ENCODE results near the gene INPP5A.

Gene INPP5A

GRCh38 chr10:132576671-132577349 lies 39.2 kb downstream of the INPP5A start:
- no peak overlapping the region for H3K27ac ChIP-seq

GRCh38 chr10:132577350-132578003 lies 39.9 kb downstream of the INPP5A start:
- H3K27ac ChIP-seq: no peak overlapping the region

More at GRCh38 chr10:132576671-132577349, 39.2 kb downstream of the INPP5A start:
- no peak for DNase-seq (ENCODE audit: low read depth, low spot score)

GRCh38 chr10:132578287-132578951 lies 40.8 kb downstream of the INPP5A start:
- H3K27ac ChIP-seq: no peak overlapping the region
- DNase-seq (ENCODE audit: low read depth, low spot score): no peak

More at GRCh38 chr10:132577350-132578003, 39.9 kb downstream of the INPP5A start:
- DNase-seq (ENCODE audit: low read depth, low spot score): no peak

GRCh38 chr10:132579027-132579859 lies 41.7 kb downstream of the INPP5A start:
- H3K27ac ChIP-seq: no peak overlapping the region
- DNase-seq (ENCODE audit: low read depth, low spot score): no peak

GRCh38 chr10:132580143-132580542 lies 42.6 kb downstream of the INPP5A start:
- DNase-seq (ENCODE audit: low read depth, low spot score): no peak
- H3K27ac ChIP-seq: no peak overlapping the region

- no peak for DNase-seq (ENCODE audit: low read depth, low spot score)
- H3K27ac ChIP-seq: no peak overlapping the region
Observed at GRCh38 chr10:132580617-132581016, 43.0 kb downstream of the INPP5A start.

DNA sequence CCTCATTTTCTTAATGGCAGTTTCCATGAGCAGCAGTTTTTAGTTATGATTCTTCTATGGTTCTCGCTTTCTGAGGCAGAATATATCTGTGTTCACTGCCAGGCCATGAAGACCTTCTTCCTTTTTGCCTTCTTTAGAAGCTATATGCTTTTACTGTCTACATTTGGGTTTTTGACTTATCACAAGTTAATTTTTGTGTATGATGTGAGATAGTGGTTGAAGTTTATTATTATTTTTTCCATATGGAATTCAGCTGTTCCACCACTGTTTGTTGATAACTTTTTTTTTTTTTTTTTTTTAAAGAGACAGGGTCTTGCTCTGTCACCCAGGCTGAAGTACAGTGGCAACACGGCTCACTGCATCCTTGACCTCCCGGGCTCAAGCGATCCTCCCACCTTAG lies 44.5 kb downstream of the INPP5A start:
- no peak for DNase-seq (ENCODE audit: low read depth, low spot score)
- no peak overlapping the region for H3K27ac ChIP-seq

DNA sequence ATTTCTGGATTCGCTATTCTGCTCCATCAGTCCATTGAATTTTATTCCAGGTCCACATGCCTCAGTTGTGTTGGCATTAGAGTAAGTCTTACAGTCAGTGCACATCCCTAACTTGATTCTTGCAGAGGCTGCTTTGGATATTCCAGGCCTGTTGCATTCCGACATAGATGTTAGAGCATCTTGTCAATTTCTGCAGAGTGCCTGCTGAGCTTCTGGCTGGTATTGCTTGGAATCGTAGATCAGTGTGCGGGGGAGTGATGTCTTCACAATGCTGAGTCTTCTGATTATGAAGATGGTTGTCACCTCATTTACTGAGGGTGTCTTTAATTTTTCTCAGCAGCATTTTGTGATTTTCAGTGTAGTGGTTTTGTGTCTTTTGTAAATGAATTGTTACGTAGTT lies 45.2 kb downstream of the INPP5A start:
- no peak overlapping the region for H3K27ac ChIP-seq
- no peak for DNase-seq (ENCODE audit: low read depth, low spot score)

- DNase-seq (ENCODE audit: low read depth, low spot score): no peak
- no peak overlapping the region for H3K27ac ChIP-seq
Observed at GRCh38 chr10:132583456-132583855, 45.9 kb downstream of the INPP5A start.

GRCh38 chr10:132584081-132584480 lies 46.5 kb downstream of the INPP5A start:
- H3K27ac ChIP-seq: no peak overlapping the region
- DNase-seq (ENCODE audit: low read depth, low spot score): no peak

DNA sequence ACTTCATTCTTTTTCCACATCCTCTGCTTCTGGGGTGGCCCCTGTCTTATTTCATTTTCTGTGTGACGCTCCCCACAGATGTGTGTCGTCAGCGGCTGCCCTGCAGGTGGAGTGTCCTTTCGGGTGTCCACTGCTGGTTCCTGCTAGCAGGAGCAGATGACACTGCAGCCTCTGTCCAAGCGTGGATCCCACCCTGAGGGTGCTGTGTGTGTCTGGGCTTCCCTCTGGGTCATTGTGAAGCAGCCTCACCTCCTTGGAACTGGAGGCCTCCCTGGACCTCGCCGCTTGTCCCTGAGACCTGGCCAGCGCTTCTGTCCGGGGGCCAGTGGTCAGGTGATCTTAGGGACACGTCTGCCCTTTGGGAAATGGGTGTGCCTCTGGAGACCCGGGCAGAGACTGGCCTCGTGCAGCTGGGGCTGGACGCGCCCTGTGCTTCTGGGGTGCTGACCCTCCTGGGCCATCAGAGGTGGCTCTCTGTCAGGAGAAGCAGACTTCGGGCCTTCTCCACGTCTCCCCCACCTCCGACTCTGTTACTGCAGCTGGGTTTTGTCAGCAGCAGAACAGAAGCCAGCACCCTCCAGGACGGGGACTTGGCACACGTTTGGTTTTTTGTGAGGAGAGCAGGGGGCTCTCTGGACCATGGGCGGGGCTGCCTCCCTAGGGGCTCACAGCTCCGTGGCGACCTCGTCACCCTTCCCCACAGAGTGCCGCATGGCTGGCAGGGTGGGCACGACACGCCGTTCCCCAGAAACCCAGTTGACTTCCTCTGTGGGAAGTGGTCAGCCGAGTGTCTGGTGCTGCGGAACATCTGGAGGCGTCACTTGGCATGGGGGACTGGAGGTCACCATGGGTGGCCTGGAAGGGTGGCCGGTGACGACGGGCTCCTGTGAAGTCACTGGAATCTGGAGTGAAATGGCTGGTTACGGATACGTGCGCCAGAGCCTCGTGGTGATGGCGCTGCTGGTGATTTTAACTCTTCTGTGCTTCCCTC lies 48.4 kb downstream of the INPP5A start:
- no peak overlapping the region for H3K27ac ChIP-seq

GRCh38 chr10:132586739-132587138 lies 49.2 kb downstream of the INPP5A start:
- no peak for DNase-seq (ENCODE audit: low read depth, low spot score)
- no peak overlapping the region for H3K27ac ChIP-seq

More for the DNA sequence above, 48.4 kb downstream of the INPP5A start:
- DNase-seq (ENCODE audit: low read depth, low spot score): no peak

DNA sequence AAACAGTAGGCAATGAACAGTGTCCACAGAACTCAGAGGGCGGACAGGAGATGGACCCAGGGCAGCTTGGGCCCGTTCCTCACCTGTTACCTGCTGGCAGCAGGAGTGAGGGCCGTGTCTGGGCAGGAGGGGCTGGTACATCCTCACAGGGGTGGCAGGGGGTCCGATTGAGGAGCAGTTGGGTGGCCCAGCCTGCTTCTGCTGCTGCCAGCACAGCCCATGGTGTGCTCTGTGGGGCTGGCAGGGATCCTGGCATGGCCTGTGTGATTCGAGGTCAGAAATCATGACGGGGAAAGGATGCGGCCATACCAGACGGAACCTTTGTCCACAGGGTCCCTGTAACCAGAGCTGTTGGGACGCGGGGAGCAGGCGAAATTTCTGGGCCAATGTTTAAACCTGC lies 49.6 kb downstream of the INPP5A start:
- H3K27ac ChIP-seq: no peak overlapping the region
- DNase-seq (ENCODE audit: low read depth, low spot score): no peak

GRCh38 chr10:132588301-132589013 lies 50.9 kb downstream of the INPP5A start:
- H3K27ac ChIP-seq: no peak overlapping the region
- no peak for DNase-seq (ENCODE audit: low read depth, low spot score)

DNA sequence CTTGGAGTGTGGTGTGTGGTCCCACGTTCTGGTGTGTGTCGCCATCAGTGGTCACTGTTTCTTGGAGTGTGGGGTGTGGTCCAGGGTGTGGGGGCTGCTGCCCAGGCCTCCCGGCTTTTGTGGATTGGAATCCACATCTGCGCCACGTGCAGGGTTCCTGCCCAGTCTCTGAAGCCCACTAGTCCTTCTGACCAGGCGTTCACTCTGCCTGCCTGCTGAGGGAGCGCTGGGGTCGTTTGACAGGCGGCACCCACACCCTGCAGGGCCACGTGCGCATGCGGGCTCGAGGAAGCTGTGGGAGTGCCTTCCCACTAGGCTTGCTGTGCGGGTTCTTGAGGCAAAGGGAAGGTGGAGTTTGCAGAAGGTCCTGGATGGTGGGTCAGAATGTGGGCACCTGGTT lies 51.4 kb downstream of the INPP5A start:
- DNase-seq (ENCODE audit: low read depth, low spot score): no peak
- no peak overlapping the region for H3K27ac ChIP-seq

DNA sequence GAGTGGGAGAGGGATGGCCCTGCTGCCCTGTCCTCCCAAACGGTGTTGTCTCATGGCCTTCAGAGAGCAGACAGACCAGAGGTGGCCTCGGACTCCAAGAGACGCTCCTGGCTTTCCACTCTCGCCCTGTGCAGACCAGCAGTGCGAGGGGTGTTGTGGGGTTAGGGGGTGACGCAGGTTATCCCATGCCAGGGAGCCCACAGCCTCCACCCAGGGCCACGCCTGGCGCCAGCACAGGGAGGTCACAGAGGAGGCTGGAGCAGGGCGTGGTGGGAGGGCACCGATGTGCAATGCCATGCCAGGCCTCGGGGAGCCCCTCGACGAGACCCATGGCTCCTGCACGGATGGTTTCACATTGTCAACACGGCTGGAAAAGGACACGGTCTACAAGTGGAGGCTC lies 52.1 kb downstream of the INPP5A start:
- DNase-seq (ENCODE audit: low read depth, low spot score): no peak
- H3K27ac ChIP-seq: no peak overlapping the region

DNA sequence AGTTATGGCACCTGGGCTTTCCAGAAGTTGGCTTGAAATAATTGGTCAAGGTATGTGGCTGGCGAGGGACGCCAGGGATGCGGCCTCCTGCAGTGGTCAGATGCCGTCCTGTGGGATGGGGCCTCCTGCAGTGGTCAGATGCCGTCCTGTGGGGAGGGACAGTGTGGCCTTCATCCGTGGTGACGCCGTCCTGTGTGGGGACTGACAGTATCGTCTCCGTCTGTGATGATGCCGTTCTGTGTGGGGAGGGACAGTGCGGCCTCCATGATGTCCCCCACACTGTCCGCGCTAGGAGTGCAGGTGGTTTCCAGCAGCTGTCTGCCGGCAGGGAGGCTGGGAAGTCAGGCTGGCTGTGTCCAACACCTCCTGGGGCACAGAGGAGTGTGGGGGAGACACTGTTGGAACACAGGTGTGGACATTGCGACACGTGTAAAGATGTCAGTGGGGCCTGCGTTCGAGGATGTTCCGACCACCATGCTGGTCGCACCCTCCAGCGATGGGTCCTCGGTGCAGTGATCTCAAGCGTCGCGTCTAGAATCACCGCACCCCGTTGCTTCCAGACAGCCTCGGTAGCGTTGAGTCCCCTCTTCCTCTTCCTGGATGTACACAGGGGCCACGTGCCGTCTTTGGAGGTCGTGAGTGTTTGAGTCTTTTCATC lies 52.6 kb downstream of the INPP5A start:
- DNase-seq (ENCODE audit: low read depth, low spot score): no peak
- H3K27ac ChIP-seq: no peak overlapping the region

DNA sequence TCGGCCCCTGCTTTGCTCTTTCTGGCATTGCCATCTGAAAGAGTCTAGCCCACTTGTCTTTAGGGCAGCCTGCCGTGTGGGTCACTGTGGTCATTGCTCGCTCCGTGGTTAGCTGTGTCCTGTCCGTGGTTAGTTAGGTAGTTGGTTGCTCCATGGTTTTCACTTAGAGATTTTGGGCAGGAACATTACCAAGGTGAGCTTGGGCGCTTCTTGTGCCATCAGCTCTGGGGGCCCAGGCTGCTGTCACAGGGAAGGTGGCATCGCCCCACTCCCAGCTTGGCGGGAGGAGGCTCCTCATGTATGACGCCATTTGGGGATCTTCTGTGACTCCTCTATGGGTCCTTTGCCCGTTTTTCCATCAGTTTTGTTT lies 53.1 kb downstream of the INPP5A start:
- no peak overlapping the region for H3K27ac ChIP-seq
- DNase-seq (ENCODE audit: low read depth, low spot score): no peak
